MG63 (cell line): Measurements from ENCODE around the gene LSM14B. TPM values are rescaled to one million over a fixed set of nuclear protein-coding genes. Genes with fewer than 3 reads are reported as not detected.
A peak's percentile ranks its signal among the peaks of the same experiment; 100 is the strongest.
"Not testable (repeated sequence)": the region's sequence is repeated elsewhere in the genome, so short reads cannot be mapped to it uniquely, and the experiment has no call there.

ENCODE experiments used
- DNase-seq: peaks from one replicate; pipeline ENCODE4 v3.0.0-alpha.2; 2020
- H3K27me3 ChIP-seq: fragments of 250-450 bp; sonication (Bioruptor Pico); 2 replicates; pipeline ENCODE4 v1.5.1; 2020; ENCODE audit warnings: mild to moderate bottlenecking, moderate library complexity
- H3K36me3 ChIP-seq: fragments of 250-450 bp; sonication (Bioruptor Pico); 2 replicates; pipeline ENCODE4 v1.5.1; 2020; ENCODE audit warnings: mild to moderate bottlenecking, moderate library complexity
- H3K4me3 ChIP-seq: fragments of 250-450 bp; sonication (Bioruptor Pico); 2 replicates; pipeline ENCODE4 v1.5.1; 2020; ENCODE audit warnings: mild to moderate bottlenecking, moderate library complexity
- H3K9me3 ChIP-seq: fragments of 250-450 bp; sonication (Bioruptor Pico); 2 replicates; pipeline ENCODE4 v1.5.1; 2020; ENCODE audit warnings: mild to moderate bottlenecking, moderate library complexity
- total RNA-seq: library from RNA; depleted of rRNA; stranded (reverse); fragments of >200 nt; shearing (Covaris generic); gene quantifications from 2 replicates; pipeline ENCODE4 v1.2.3, GENCODE V29; 2014; ENCODE audit warnings: low replicate concordance

The LSM14B gene
- total RNA-seq, 1 experiment from 2014 or later = 81.7 TPM

DNA sequence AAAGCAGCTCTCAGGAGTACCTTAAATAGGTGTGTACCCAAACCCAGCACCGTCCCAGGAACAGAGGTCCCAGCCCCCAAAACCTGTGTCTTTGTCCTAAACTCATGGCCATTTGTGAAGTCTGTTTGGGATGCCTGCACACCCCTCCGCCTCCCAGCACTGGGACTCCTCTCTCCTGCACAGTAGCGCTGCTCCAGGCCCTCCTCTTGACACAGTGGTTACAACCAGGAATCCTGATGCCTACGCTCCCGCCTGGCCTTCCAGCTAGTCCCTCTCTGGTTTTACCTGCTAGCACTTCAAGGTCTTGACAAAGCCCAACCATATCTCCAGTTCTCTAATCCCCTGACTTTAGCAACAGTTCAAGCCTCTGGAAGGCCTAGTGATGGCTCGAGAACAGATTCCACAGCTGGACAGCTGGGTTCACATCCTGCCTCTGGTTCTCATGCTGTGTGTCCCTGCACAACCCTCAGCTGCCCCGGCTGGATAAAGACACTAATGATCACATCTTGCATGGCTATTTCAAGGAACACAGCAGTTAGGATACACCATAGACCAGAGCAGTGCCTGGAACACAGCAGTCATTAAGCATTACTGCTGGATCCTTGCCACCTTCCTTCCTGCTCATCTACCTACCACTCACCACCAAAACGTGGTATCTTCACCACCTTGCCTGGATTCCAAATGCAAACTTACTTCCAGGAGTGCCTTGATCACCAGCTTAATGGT, 15.4 kb downstream of the LSM14B start:
- no peak for DNase-seq
- H3K36me3 ChIP-seq = peaks cover 92% of the 10 kb centered on the region
- no peaks in the 10 kb centered on the region for H3K27me3 ChIP-seq

GRCh38 chr20:62138204-62138543, 15.9 kb downstream of the LSM14B start:
- DNase-seq = no peak
- peaks cover 87% of the 10 kb centered on the region for H3K36me3 ChIP-seq
- no peaks in the 10 kb centered on the region for H3K27me3 ChIP-seq
- no peaks in the 10 kb centered on the region for H3K9me3 ChIP-seq
- no peak overlapping the region for H3K4me3 ChIP-seq

More for the DNA sequence above, 15.4 kb downstream of the LSM14B start:
- H3K9me3 ChIP-seq = no peaks in the 10 kb centered on the region
- H3K4me3 ChIP-seq = no peak overlapping the region

DNA sequence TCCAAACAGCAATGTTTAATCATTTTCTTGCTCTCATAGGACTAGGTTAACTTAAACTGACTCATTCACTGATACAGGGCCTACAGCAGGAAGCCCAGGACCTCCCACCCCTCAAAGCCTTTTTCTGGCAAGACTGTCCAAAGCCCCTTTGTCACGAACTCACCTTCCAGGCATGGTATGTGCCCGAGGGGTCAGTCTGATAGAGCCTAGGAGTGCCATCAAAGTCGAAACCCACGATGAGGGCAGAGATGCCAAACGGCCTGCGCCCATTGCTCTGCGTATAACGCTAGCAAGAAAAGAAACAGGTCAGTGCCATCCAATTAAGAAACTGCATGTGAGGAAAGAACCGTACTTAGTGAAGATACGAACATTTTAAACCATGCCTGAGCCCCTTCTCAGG, 16.6 kb downstream of the LSM14B start:
- no peak overlapping the region; the same call in 1 of the 2 replicates for H3K4me3 ChIP-seq
- peaks cover 83% of the 10 kb centered on the region for H3K36me3 ChIP-seq
- no peaks in the 10 kb centered on the region for H3K27me3 ChIP-seq
- DNase-seq = no peak
- H3K9me3 ChIP-seq = no peaks in the 10 kb centered on the region

DNA sequence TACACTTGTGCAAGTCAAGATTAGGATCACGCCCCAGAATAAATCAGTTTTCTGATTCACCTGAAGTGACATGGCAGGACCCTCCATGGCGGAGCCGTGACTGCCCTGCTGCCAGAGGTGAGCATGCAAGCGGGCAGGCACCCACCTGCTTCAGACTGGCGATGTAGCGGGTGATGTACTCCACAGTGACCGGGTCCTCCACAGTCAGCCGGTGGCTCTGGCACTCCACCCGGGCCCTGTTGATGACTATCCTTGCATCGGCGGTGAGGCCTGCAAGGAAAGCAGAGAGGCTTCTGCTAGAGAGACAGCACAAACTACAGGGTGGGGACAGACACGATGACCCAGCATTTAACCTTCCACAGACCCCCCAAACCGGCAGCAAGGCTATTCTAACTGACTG, 17.4 kb downstream of the LSM14B start:
- Histone ChIP-seq H3K36me3 (peaks cover 79% of the 10 kb centered on the region), H3K27me3 (no peaks in the 10 kb centered on the region), H3K9me3 (no peaks in the 10 kb centered on the region), H3K4me3 (no peak overlapping the region)
- no peak for DNase-seq

DNA sequence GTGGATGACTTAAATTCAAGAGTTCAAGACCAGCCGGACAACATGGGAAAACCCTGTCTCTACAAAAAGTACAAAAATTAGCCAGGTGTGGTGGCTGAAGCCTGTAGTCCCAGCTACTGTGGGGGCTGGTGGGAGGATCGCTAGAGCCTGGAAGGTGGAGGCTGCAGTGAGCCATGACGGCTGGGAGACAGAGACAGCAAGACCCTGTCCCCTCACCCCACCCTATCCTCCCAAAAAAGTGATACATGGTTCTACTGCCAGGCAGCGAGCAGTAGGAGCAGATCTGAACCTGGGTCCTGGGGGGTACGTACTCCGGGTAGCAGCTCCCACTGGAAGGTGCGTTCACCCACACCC, 18.7 kb downstream of the LSM14B start:
- H3K9me3 ChIP-seq = no peaks in the 10 kb centered on the region
- peaks cover 76% of the 10 kb centered on the region for H3K36me3 ChIP-seq
- H3K4me3 ChIP-seq = peak overlapping the region; percentile 89
- H3K27me3 ChIP-seq = no peaks in the 10 kb centered on the region
- no peak for DNase-seq

DNA sequence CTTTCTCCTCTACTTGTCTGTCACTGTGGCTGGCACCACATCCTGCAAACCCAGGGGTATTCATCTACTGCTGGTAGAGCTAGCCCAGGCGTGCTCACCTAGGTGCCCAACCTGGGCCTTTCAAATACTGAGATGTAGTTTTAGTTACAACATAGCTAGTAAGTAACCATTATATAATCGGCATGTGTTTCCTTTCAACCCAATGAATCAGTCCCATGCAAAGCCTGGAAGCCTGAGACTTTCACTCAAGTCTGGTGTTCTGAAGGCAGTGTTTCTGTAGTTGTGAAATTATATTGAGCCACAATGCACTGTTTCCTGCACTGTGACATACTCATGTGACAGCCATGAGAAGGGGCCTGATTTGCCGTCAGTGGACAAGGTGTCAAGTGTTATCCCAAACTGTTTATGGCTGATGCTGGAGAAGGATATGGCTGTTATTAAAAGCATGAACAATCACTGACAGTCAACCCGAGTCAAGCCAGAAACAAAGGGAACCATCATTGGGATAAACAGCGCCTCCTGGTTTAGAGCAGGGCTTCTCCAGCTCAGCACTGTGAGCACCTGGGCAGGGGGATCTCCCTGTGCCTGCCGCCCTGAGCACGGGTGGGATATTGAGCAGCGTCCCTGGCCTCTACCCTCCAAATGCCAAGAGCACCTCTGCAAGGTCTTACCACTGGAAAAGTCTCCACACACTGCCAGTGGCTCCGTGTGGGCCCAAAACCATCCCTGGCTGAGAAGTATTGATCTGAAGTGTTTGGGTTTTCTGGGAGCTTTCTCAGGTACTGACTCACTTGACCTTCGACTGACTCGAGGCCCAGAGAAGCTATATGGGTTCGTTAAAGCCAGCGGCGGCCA, 19.3 kb downstream of the LSM14B start:
- H3K36me3 ChIP-seq = peaks cover 73% of the 10 kb centered on the region
- H3K27me3 ChIP-seq = no peaks in the 10 kb centered on the region
- DNase-seq = peak; percentile 36
- peak overlapping the region; percentile 89 for H3K4me3 ChIP-seq
- no peaks in the 10 kb centered on the region for H3K9me3 ChIP-seq

- H3K9me3 ChIP-seq = no peaks in the 10 kb centered on the region
- H3K4me3 ChIP-seq = peak overlapping the region; percentile 89
- DNase-seq = no peak
- H3K36me3 ChIP-seq = peaks cover 64% of the 10 kb centered on the region
- H3K27me3 ChIP-seq = no peaks in the 10 kb centered on the region
Measured at GRCh38 chr20:62142252-62143080, 20.2 kb downstream of the LSM14B start.

GRCh38 chr20:62143081-62143956, 21.0 kb downstream of the LSM14B start, which contains the start of the genes PSMA7 and SS18L1:
Gene PSMA7, minus strand, starts transcription at chr20:62143394. Its CDS starts 91 bp downstream, at chr20:62143303.
Gene SS18L1, plus strand, starts transcription at chr20:62143769. Its CDS starts 52 bp downstream, at chr20:62143821.
- Histone ChIP-seq H3K4me3 (peak within 1 kb of the TSS; percentile 89), H3K27me3 (no peaks in the 10 kb centered on the region), H3K9me3 (no peaks in the 10 kb centered on the region), H3K36me3 (peaks cover 56% of the 10 kb centered on the region)
- peak; percentile 87 for DNase-seq

GRCh38 chr20:62143957-62144825, 21.9 kb downstream of the LSM14B start:
- Histone ChIP-seq H3K27me3 (no peaks in the 10 kb centered on the region), H3K4me3 (peak overlapping the region; percentile 89), H3K36me3 (peaks cover 47% of the 10 kb centered on the region), H3K9me3 (no peaks in the 10 kb centered on the region)
- peak; percentile 74 for DNase-seq

DNA sequence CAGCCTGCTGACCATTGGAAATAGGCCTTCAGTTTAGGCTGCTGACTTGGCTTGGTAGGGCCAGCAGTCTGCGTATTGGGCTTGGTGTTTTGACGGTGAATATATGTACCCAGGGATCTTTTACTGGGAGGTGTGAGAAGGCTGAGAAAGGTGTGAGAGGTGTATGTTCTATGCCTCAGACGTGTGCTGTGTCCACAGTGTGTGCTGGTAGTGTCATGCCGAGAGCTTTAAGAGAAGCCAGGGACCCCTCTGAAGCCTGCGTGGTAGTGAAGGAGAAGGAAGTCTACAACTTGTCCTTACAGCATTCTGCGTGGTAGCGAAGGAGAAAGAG, 23.4 kb downstream of the LSM14B start:
- Histone ChIP-seq H3K36me3 (peaks cover 35% of the 10 kb centered on the region), H3K9me3 (no peaks in the 10 kb centered on the region), H3K4me3 (no peak overlapping the region), H3K27me3 (no peaks in the 10 kb centered on the region)
- no peak for DNase-seq

GRCh38 chr20:62146019-62146755, 23.9 kb downstream of the LSM14B start:
- H3K9me3 ChIP-seq = no peaks in the 10 kb centered on the region
- no peak overlapping the region for H3K4me3 ChIP-seq
- peaks cover 30% of the 10 kb centered on the region for H3K36me3 ChIP-seq
- no peak for DNase-seq
- H3K27me3 ChIP-seq = no peaks in the 10 kb centered on the region

DNA sequence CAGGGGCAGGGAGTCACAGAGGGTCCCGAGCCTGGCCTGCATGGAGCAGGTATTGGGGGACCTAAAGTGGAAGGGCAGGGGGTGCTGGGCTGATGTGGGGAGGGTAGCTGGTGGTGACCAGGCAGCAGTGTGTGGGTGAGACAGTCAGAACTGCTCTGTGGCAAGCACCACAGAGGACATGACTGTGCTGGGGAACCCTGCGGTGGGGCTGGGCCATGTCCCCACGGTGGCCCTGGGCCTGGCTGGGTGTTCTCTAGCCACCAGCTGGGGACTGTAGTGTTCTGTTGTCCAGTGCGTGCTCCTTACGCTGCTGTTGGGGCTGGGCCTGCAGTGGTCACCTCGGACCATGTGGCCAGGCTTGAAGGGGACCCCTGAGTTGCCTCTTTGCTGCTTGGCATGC, 24.9 kb downstream of the LSM14B start:
- Histone ChIP-seq H3K9me3 (no peaks in the 10 kb centered on the region), H3K27me3 (no peaks in the 10 kb centered on the region), H3K4me3 (no peak overlapping the region), H3K36me3 (peaks cover 22% of the 10 kb centered on the region)
- DNase-seq = no peak

DNA sequence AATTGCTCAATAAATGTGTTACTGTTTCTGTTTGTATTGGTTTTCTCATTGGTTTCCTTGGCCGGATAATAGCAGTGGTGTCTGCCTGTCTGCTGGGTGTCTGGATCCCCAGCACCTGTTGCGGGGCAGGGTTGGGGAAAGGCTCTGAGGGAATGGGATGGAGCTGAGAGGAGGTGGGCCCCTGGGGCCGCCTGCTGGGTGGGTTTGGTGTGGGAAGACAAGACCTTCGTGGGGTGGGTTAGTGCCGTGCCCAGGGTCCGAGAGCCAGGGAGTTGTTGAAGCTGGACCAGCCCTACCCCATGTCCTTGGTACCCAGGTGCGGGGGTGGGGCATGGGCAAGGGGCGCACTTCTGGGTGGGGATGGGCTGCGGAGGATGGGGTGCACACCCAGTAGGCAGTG, 25.3 kb downstream of the LSM14B start:
- DNase-seq = no peak

GRCh38 chr20:62148383-62148782, 26.1 kb downstream of the LSM14B start:
- not testable (repeated sequence) for H3K9me3 ChIP-seq, H3K4me3 ChIP-seq, H3K27me3 ChIP-seq, DNase-seq
- peaks cover 28% of the 10 kb centered on the region for H3K36me3 ChIP-seq

More for the DNA sequence above, 25.3 kb downstream of the LSM14B start:
- peaks cover 22% of the 10 kb centered on the region for H3K36me3 ChIP-seq
- H3K4me3 ChIP-seq = no peak overlapping the region
- no peaks in the 10 kb centered on the region for H3K9me3 ChIP-seq
- no peaks in the 10 kb centered on the region for H3K27me3 ChIP-seq

- Histone ChIP-seq H3K27me3 (no peaks in the 10 kb centered on the region), H3K4me3 (no peak overlapping the region), H3K36me3 (peaks cover 30% of the 10 kb centered on the region), H3K9me3 (no peaks in the 10 kb centered on the region)
- DNase-seq = no peak
Measured at GRCh38 chr20:62148908-62149314, 26.6 kb downstream of the LSM14B start.
